ENCODE data around the gene GGTLC3. TPM values are rescaled to one million over a fixed set of nuclear protein-coding genes. Genes with fewer than 3 reads are reported as not detected.
"Not testable (repeated sequence)": the region's sequence is repeated elsewhere in the genome, so short reads cannot be mapped to it uniquely, and the experiment has no call there.

GGTLC3 gene
- total RNA-seq = not detected
- polyA plus RNA-seq = not detected
- total RNA-seq = not detected

DNA sequence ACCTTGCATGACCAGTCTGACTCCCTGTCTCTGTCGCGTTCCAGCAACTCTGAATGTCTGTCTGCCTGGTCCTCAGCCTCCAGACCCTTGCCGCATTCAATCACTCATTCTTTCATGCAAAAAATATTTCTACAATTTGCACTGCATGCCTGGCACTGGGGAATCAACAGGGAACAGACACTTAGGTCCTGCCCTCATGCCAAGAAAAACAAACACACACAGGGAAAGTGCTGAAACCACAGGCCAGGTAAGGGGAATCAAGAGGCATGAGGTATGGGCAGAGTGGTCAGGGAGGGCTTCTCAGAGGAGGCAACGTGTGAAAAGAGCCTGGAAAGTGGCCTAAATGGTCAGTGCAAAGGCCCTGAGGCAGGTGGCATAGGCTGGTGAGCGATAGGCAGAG, at the start of gene GGTLC3:
Gene GGTLC3, minus strand, starts transcription at position 101 of the 400 bp plus-strand sequence. CDS start 264 bp downstream, outside the sequence.
- intact Hi-C loops (cut with micrococcal nuclease); H3K9me3 ChIP-seq (ENCODE audit: control insufficient read depth in 2 of 3, low read length in 3 of 3); CTCF ChIA-PET: not testable (repeated sequence)

DNA sequence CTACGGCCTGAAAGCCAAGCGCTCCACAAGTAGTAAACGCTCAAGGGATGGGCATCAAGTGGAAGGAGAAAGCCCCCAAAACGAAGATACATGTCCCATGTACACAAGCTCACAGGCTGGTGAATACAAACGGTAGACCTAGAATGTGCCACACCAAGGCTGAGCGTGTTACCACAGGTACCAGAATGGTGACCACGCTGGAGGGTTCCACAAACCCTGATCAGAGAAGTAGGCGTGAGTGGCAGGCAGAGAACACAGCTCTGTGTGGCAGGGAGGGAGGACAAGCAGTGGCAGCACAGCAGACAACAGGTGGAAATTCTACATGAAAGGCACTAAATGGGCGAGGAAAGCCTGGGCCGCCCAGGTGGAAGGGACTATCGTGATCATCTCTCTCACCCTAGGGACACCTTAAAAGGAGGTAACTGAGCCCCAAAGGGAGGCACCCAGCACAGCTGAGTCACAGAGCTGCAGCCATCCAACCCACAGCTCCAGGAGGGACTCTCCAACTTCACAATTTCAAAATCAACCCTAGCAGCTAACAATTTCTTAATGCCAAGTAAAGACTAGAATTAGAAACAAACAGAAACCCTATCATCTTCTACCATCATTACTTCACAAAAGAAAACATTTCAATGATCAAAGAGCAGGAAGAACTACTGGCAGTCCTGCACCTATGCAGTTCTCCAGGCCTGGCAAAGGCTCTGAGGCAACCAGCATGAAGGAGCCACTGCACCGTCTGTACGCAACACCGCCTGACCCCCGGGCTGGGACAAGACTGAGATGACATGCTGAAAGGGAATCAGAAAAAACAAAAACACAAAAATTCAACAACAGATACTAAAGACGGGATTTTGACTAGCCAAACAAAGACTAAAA, 42.4 kb upstream of the GGTLC3 start:
- H3K9me3 ChIP-seq (ENCODE audit: control insufficient read depth in 2 of 3, low read length in 3 of 3); intact Hi-C loops (cut with micrococcal nuclease); CTCF ChIA-PET; H3K4me3 ChIP-seq (ENCODE audit: low read length); H3K27me3 ChIP-seq (ENCODE audit: control insufficient read depth in 2 of 2, insufficient read depth in 2 of 2, low read length in 2 of 2); DNase-seq; H3K4me1 Mint-ChIP-seq; H3K27me3 Mint-ChIP-seq; H3K36me3 Mint-ChIP-seq; H3K27ac Mint-ChIP-seq; H3K9me3 Mint-ChIP-seq; H3K4me1 ChIP-seq (ENCODE audit: control insufficient read depth in 2 of 2, insufficient read depth in 2 of 2, low read length in 2 of 2); POLR2A ChIA-PET; H3K27ac ChIP-seq (ENCODE audit: low read depth, low read length); H3K4me3 Mint-ChIP-seq; H3K36me3 ChIP-seq (ENCODE audit: control insufficient read depth in 2 of 3, insufficient read depth in 3 of 3, low read length in 3 of 3): not testable (repeated sequence)
- ATAC-seq = peak; percentile 87

More for the DNA sequence above, at the start of gene GGTLC3:
- DNase-seq; H3K36me3 ChIP-seq (ENCODE audit: control insufficient read depth in 2 of 3, insufficient read depth in 3 of 3, low read length in 3 of 3); H3K9me3 Mint-ChIP-seq; H3K27me3 Mint-ChIP-seq; H3K27ac ChIP-seq (ENCODE audit: low read depth, low read length); H3K27ac Mint-ChIP-seq; POLR2A ChIA-PET; H3K27me3 ChIP-seq (ENCODE audit: control insufficient read depth in 2 of 2, insufficient read depth in 2 of 2, low read length in 2 of 2); H3K4me1 ChIP-seq (ENCODE audit: control insufficient read depth in 2 of 2, insufficient read depth in 2 of 2, low read length in 2 of 2); H3K4me3 ChIP-seq (ENCODE audit: low read length); ATAC-seq; H3K4me1 Mint-ChIP-seq; H3K36me3 Mint-ChIP-seq; H3K4me3 Mint-ChIP-seq: not testable (repeated sequence)

DNA sequence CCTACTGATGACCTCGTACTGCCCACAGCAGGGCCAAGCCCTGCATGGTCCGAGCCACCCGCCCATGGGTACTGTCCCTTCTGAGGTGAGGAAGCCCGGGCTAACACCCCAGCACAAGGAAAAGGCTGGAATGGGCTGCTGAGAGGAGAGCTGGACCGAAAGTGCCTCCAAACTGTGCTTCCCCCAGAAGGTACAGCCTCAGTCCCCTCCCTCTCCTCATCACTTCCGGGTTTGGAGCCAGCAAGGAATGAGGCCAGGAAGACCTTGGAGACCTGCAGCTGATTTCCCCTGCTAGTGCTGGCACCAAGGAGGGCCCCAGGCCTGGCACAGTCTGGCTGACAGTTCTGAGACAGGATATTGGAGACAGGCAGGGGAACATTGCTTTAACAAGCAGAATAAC, 41.0 kb upstream of the GGTLC3 start:
- H3K9me3 ChIP-seq (ENCODE audit: control insufficient read depth in 2 of 3, low read length in 3 of 3); H3K27ac ChIP-seq (ENCODE audit: low read depth, low read length); POLR2A ChIA-PET; H3K4me3 Mint-ChIP-seq; H3K9me3 Mint-ChIP-seq; H3K4me1 ChIP-seq (ENCODE audit: control insufficient read depth in 2 of 2, insufficient read depth in 2 of 2, low read length in 2 of 2); H3K36me3 ChIP-seq (ENCODE audit: control insufficient read depth in 2 of 3, insufficient read depth in 3 of 3, low read length in 3 of 3); ATAC-seq; H3K4me3 ChIP-seq (ENCODE audit: low read length); CTCF ChIA-PET; H3K4me1 Mint-ChIP-seq; H3K27me3 ChIP-seq (ENCODE audit: control insufficient read depth in 2 of 2, insufficient read depth in 2 of 2, low read length in 2 of 2); H3K36me3 Mint-ChIP-seq; H3K27me3 Mint-ChIP-seq; DNase-seq; H3K27ac Mint-ChIP-seq; intact Hi-C loops (cut with micrococcal nuclease): not testable (repeated sequence)

DNA sequence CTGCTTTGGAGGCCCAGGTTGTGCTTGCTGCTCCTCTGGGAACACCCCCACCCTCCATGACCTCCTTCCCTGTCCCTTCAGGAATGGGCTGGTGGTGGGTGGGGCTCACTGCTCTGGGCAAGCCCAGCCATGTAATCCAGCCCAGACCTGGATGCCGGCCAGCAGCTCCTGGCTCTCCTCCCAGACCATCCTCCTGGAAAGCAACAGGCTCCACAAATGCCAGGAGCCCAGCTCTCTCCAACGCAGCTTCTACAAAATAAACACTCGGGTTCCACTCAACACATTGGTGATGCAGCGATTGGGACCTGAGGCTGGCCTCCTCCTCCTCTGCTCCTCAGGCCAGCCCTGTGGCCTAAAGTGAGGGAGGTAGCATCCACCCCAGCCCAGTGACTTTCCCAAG, 40.6 kb upstream of the GGTLC3 start:
- H3K36me3 Mint-ChIP-seq; H3K9me3 Mint-ChIP-seq; H3K27ac Mint-ChIP-seq; H3K9me3 ChIP-seq (ENCODE audit: control insufficient read depth in 2 of 3, low read length in 3 of 3); CTCF ChIA-PET; H3K4me1 ChIP-seq (ENCODE audit: control insufficient read depth in 2 of 2, insufficient read depth in 2 of 2, low read length in 2 of 2); H3K27me3 ChIP-seq (ENCODE audit: control insufficient read depth in 2 of 2, insufficient read depth in 2 of 2, low read length in 2 of 2); POLR2A ChIA-PET; H3K4me1 Mint-ChIP-seq; ATAC-seq; DNase-seq; H3K27ac ChIP-seq (ENCODE audit: low read depth, low read length); intact Hi-C loops (cut with micrococcal nuclease); H3K4me3 ChIP-seq (ENCODE audit: low read length); H3K4me3 Mint-ChIP-seq; H3K36me3 ChIP-seq (ENCODE audit: control insufficient read depth in 2 of 3, insufficient read depth in 3 of 3, low read length in 3 of 3); H3K27me3 Mint-ChIP-seq: not testable (repeated sequence)

DNA sequence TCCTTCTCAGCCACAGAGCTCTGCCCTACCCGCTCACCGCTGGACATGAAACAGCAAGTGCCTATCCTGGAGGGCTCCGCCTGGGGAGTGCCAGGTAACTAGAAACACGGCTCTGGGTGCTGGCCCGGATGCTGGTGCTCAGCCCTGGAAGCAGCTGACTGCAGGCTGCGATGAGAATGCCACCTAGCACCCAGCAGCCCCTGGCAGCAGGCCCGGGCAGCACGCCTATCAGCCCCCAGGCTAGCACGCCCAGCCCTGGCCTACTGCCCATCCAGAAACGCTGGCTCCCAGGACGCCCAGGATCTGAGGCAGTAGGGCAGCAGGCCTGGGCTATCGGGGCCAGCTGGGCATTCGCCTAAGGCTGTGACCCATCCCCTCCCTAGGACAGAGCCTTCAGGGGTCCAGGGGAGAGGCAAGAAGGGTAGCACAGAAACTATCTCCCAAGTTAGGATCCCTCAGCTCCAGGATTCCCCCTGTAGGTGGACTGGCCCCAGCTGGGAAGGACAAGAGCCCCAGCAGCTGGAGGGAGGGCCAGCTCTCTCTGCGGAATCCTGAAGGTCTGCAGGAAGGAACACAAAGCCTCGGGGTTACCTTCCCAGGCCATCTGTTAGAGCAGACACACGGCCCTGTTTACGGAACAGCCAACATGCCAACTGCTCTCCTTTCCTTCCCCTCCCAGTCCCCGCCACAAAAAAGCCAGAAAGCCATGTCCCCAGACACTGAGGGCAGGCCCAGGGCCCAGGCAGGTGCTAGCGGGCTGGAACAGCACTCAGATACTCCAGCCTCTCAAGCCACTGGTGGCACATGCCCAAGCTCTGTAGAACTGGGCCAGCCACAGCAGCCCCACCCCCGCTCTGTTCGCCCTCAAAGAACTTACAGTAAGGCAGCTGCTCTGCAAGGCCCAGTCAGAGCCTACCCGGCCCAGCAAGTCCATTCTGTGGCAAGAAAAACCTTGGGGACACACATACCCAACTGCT, 36.6 kb upstream of the GGTLC3 start:
- H3K4me1 ChIP-seq (ENCODE audit: control insufficient read depth in 2 of 2, insufficient read depth in 2 of 2, low read length in 2 of 2); POLR2A ChIA-PET; H3K4me1 Mint-ChIP-seq; H3K4me3 ChIP-seq (ENCODE audit: low read length); H3K27ac ChIP-seq (ENCODE audit: low read depth, low read length); H3K36me3 Mint-ChIP-seq; H3K27ac Mint-ChIP-seq; H3K36me3 ChIP-seq (ENCODE audit: control insufficient read depth in 2 of 3, insufficient read depth in 3 of 3, low read length in 3 of 3); H3K27me3 ChIP-seq (ENCODE audit: control insufficient read depth in 2 of 2, insufficient read depth in 2 of 2, low read length in 2 of 2); H3K9me3 Mint-ChIP-seq; CTCF ChIA-PET; intact Hi-C loops (cut with micrococcal nuclease); H3K9me3 ChIP-seq (ENCODE audit: control insufficient read depth in 2 of 3, low read length in 3 of 3); DNase-seq; H3K4me3 Mint-ChIP-seq; H3K27me3 Mint-ChIP-seq: not testable (repeated sequence)
- ATAC-seq = peak; percentile 23

DNA sequence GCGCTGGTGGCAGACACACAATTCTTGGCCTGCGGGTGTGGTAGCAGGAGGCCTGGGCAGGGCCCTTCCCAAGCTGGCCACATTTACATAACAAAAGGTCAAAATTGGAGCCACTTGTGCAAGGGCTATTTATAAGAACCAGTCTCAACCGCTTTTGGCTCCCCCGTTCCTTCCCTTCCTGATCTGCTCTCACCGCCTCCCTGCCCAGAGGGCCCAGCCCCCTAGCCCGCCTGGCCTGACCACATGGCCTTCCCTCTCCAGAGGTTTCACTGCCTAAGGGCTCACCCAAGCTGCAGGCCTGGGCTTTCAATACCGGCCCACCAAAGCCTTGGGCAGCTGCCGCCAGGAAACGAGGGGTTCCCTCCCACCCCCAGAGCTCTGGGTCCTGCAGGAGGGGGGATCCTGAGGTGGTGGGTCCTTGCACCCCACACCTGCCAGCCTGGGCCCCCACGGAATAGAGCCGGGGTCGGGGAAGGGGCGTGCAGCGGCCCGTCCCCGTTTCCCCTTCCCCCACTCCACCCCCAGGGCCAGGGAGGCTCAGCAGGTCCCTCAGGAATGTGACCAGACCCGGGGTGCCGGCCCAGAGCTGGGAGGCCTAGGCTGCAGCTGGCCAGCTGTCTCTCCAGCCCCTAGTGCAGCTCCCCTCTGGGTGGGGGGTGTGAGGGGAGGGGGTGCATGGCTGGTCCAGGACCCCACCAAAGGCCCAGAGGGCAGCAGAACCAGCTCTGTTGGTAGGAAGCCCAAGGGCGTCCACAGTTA, 35.1 kb upstream of the GGTLC3 start:
- H3K36me3 Mint-ChIP-seq; H3K9me3 Mint-ChIP-seq; H3K27me3 Mint-ChIP-seq; H3K9me3 ChIP-seq (ENCODE audit: control insufficient read depth in 2 of 3, low read length in 3 of 3); H3K27ac ChIP-seq (ENCODE audit: low read depth, low read length); H3K27me3 ChIP-seq (ENCODE audit: control insufficient read depth in 2 of 2, insufficient read depth in 2 of 2, low read length in 2 of 2); intact Hi-C loops (cut with micrococcal nuclease); H3K4me1 ChIP-seq (ENCODE audit: control insufficient read depth in 2 of 2, insufficient read depth in 2 of 2, low read length in 2 of 2); CTCF ChIA-PET; POLR2A ChIA-PET; H3K4me3 ChIP-seq (ENCODE audit: low read length); H3K4me1 Mint-ChIP-seq; H3K36me3 ChIP-seq (ENCODE audit: control insufficient read depth in 2 of 3, insufficient read depth in 3 of 3, low read length in 3 of 3); H3K27ac Mint-ChIP-seq; H3K4me3 Mint-ChIP-seq; DNase-seq: not testable (repeated sequence)
- ATAC-seq = peak; percentile 52

Data from naive thymus-derived CD4-positive, alpha-beta T cell (primary cell).